Endothelial cell of umbilical vein (primary cell): ENCODE data around the gene NAA11. TPM values are rescaled to one million over a fixed set of nuclear protein-coding genes. Genes with fewer than 3 reads are reported as not detected.

Experiments
- BruUV-seq: library from RNA; stranded (reverse); fragments of 400-500 nt; replicated peaks from 2 replicates; lab custom pipeline; 2021; lab: Mats Ljungman, UMichigan
- CTCF ChIA-PET: fragments of 300-600, 350-600 bp; sonication (Branson Sonifier 250); formaldehyde crosslinking; loops from one replicate; lab custom pipeline; 2021; ENCODE audit warnings: antibody characterized with exemption, inconsistent platforms; lab: Charles Lee
- POLR2A ChIA-PET: fragments of 300-600, 350-600 bp; sonication (Branson Sonifier 250); formaldehyde crosslinking; loops from one replicate; lab custom pipeline; 2021; ENCODE audit warnings: antibody characterized with exemption, inconsistent platforms; lab: Charles Lee
- DNase-seq: peaks from one replicate; pipeline ENCODE4 v3.0.0-alpha.2; 2011; ENCODE audit warnings: low read depth, low spot score
- FAIRE-seq: peaks from 2 replicates; lab custom pipeline; 2011; peaks lifted over from hg19 to GRCh38; lab: Jason Lieb, UNC
- H2AFZ ChIP-seq: 2 replicates; pipeline ENCODE4 v1.6.0; 2012; ENCODE audit warnings: low read depth, low read length, control low read depth, inconsistent platforms
- H3K27ac ChIP-seq: 2 replicates; pipeline ENCODE4 v1.5.1; 2011; ENCODE audit warnings: low read depth, mild to moderate bottlenecking, control low read depth, low read length, moderate library complexity; ENCODE audit not compliant: insufficient read depth
- H3K27me3 ChIP-seq, 2 experiments: 2 replicates each; pipeline versions ENCODE4 v1.6.0 to v1.6.1; 2011; ENCODE audit warnings: low read length in 2 of 2, mixed read lengths in 1 of 2; ENCODE audit not compliant: control insufficient read depth in 2 of 2, insufficient read depth in 2 of 2
- H3K36me3 ChIP-seq, 2 experiments: 2 replicates in 1 of 2; 3 replicates in 1 of 2; pipeline ENCODE4 v1.5.1; 2011; ENCODE audit warnings: low read length in 2 of 2, mild to moderate bottlenecking in 1 of 2, moderate library complexity in 1 of 2; ENCODE audit not compliant: control insufficient read depth in 2 of 2, insufficient read depth in 2 of 2; ENCODE audit errors: extremely low read depth in 1 of 2
- H3K4me1 ChIP-seq: 3 replicates; pipeline ENCODE4 v1.5.1; 2011; ENCODE audit warnings: mild to moderate bottlenecking, low read length; ENCODE audit not compliant: control insufficient read depth, insufficient read depth; ENCODE audit errors: extremely low read depth
- H3K4me2 ChIP-seq: 2 replicates; pipeline ENCODE4 v1.6.1; 2011; ENCODE audit warnings: low read length, control low read depth, mixed read lengths; ENCODE audit not compliant: insufficient read depth
- H3K4me3 ChIP-seq, 3 experiments: fragments of 200-600 bp in 1 of 3; sonication (generic), shearing (Covaris generic) in 1 of 3; replicated peaks in 1 of 3; 2 replicates each; pipeline ENCODE4 v1.5.1; 2011 to 2016; ENCODE audit warnings: control low read depth in 3 of 3, low read length in 3 of 3, mild to moderate bottlenecking in 2 of 3, inconsistent platforms in 1 of 3, low read depth in 1 of 3, moderate library complexity in 1 of 3; ENCODE audit not compliant: insufficient read depth in 1 of 3
- H3K79me2 ChIP-seq: 2 replicates; pipeline ENCODE4 v1.6.0; 2012; ENCODE audit warnings: low read length, inconsistent platforms; ENCODE audit not compliant: control insufficient read depth, insufficient read depth
- H3K9ac ChIP-seq: replicated peaks from 2 replicates; pipeline ENCODE3; 2011; ENCODE audit warnings: low read length, control low read depth; ENCODE audit not compliant: insufficient read depth; ENCODE audit errors: extremely low read depth
- H3K9me1 ChIP-seq: replicated peaks from 3 replicates; pipeline ENCODE4 v1.6.0; 2011; ENCODE audit warnings: mild to moderate bottlenecking, low read length; ENCODE audit not compliant: control insufficient read depth, insufficient read depth; ENCODE audit errors: extremely low read depth
- H3K9me3 ChIP-seq: replicated peaks from 2 replicates; pipeline ENCODE4 v1.5.1; 2012; ENCODE audit warnings: low read length, inconsistent platforms; ENCODE audit not compliant: control insufficient read depth, insufficient read depth
- H4K20me1 ChIP-seq: replicated peaks from 2 replicates; pipeline ENCODE3; 2011; ENCODE audit warnings: mild to moderate bottlenecking, low read length; ENCODE audit not compliant: control insufficient read depth, insufficient read depth; ENCODE audit errors: extremely low read depth
- EZH2 ChIP-seq: IDR thresholded peaks from 2 replicates; pipeline ENCODE4 v1.6.1; 2012; ENCODE audit warnings: borderline replicate concordance, low read depth, mild to moderate bottlenecking, moderate library complexity, low read length, inconsistent platforms; ENCODE audit not compliant: severe bottlenecking
- FOS ChIP-seq: IDR thresholded peaks from 2 replicates; pipeline ENCODE4 v1.6.1; 2011; ENCODE audit warnings: mild to moderate bottlenecking, low read length, moderate library complexity, borderline replicate concordance; ENCODE audit not compliant: insufficient read depth
- GATA2 ChIP-seq: IDR thresholded peaks from 2 replicates; pipeline ENCODE4 v1.7.0; 2011; ENCODE audit warnings: low read depth, mild to moderate bottlenecking, moderate library complexity, mixed read lengths, low read length; ENCODE audit not compliant: insufficient read length, insufficient read depth
- JUN ChIP-seq: IDR thresholded peaks from 2 replicates; pipeline ENCODE4 v1.6.1; 2011; ENCODE audit warnings: borderline replicate concordance, low read depth; ENCODE audit not compliant: insufficient read length, insufficient read depth
- MYC ChIP-seq: IDR thresholded peaks from one replicate; pipeline ENCODE4 v1.6.1; 2011; ENCODE audit warnings: mild to moderate bottlenecking, low read depth, low read length
- POLR2A ChIP-seq: IDR thresholded peaks from 2 replicates; pipeline ENCODE4 v1.6.1; 2012; ENCODE audit warnings: low read depth, mild to moderate bottlenecking, control low read depth, low read length
- POLR2AphosphoS5 ChIP-seq: IDR thresholded peaks from 2 replicates; pipeline ENCODE4 v1.6.1; 2012; ENCODE audit warnings: low read depth, mild to moderate bottlenecking, control low read depth, low read length, moderate library complexity; ENCODE audit not compliant: insufficient read depth
- dilution Hi-C: fragments of 300-500 bp; cut with MboI; formaldehyde crosslinking; loops from one replicate; pipeline ENCODE4 v1.15.0; 2019; ENCODE audit warnings: low sequenced_read_pairs; ENCODE audit not compliant: extremely low pct_ligation_motif_present
- intact Hi-C: fragments of 100-400 bp; cut with micrococcal nuclease; formaldehyde crosslinking; loops from one replicate; pipeline ENCODE4 v1.10.0; 2022
- polyA plus RNA-seq, 4 experiments: library from polyadenylated mRNA; depleted of rRNA in 3 of 4; stranded (reverse) in 3 of 4; unstranded in 1 of 4; fragments of >200 nt; gene quantifications; 2 replicates each; pipeline versions ENCODE4 v1.2.1 to v1.2.3, GENCODE V29; 2011 to 2012; ENCODE audit warnings: missing spikeins in 1 of 4
- total RNA-seq: library from RNA; stranded (reverse); gene quantifications from 2 replicates; pipeline ENCODE4 v1.2.3, GENCODE V29; 2021
- TF ChIP-seq, protein P1 (sequence below): IDR thresholded peaks from 2 replicates; pipeline ENCODE4 v1.6.1; 2011; ENCODE audit not compliant: insufficient read depth, insufficient read length
- TF ChIP-seq, protein P2 (sequence below), 2 donors: IDR thresholded peaks; 1 replicate in 1 of 2; 2 replicates in 1 of 2; pipeline ENCODE4 v1.5.1; 2011; ENCODE audit warnings: low read length in 2 of 2, mild to moderate bottlenecking in 2 of 2, moderate library complexity in 2 of 2, control low read depth in 1 of 2, inconsistent platforms in 1 of 2, low read depth in 1 of 2; ENCODE audit not compliant: insufficient read depth in 1 of 2; ENCODE audit errors: extremely low read depth in 1 of 2

Gene NAA11
- total and polyA plus RNA-seq, 2 donors (not counting 3 experiments of a cell fraction or from before 2014, with no cell fraction given) = not detected

DNA sequence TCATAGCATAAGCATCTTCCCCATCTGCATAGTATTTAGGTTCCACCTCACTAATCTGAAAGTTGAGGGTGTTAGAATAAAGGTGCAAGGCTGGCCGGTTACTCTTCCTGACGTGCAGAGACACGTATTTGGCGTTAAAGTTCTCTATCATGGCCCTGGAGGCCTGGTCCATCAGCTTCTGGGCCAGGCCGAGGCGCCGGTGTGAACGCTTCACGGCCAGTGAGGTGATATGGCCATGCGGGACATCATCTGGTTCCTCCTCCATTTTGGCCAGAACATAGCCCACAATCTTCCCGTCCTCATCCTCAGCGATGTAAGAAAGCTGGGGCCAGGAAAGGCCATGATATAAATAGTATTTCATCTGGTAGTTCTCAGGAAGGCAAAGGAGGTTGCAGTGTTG lies 425 bp downstream of the NAA11 start:
- Histone ChIP-seq H3K9ac (no peak overlapping the region), H3K4me2 (no peak overlapping the region), H3K27ac (no peak overlapping the region), H3K36me3 (no peaks in the 10 kb centered on the region), H2AFZ (no peak overlapping the region), H4K20me1 (no peaks in the 10 kb centered on the region), H3K27me3 (no peaks in the 10 kb centered on the region), H3K79me2 (no peaks in the 10 kb centered on the region), H3K9me1 (no peaks in the 10 kb centered on the region), H3K9me3 (no peaks in the 10 kb centered on the region), H3K4me1 (no peaks in the 10 kb centered on the region), H3K4me3 (no peak overlapping the region)
- DNase-seq (no peak), FAIRE-seq (no peak)
- BruUV-seq = no TSS peak
- intact Hi-C loops = loop anchor here (5.0 kb wide), 1 partner anchor 273 kb away; no protein-coding TSS in a partner anchor
- TF ChIP-seq GATA2 = no peak
- no peak for TF ChIP-seq FOS
- no peak for TF ChIP-seq EZH2
- TF ChIP-seq MYC = no peak
- TF ChIP-seq POLR2AphosphoS5 = no peak
- TF ChIP-seq, protein P1, sequence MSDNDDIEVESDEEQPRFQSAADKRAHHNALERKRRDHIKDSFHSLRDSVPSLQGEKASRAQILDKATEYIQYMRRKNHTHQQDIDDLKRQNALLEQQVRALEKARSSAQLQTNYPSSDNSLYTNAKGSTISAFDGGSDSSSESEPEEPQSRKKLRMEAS = no peak
- TF ChIP-seq JUN = no peak
- TF ChIP-seq, protein P2, sequence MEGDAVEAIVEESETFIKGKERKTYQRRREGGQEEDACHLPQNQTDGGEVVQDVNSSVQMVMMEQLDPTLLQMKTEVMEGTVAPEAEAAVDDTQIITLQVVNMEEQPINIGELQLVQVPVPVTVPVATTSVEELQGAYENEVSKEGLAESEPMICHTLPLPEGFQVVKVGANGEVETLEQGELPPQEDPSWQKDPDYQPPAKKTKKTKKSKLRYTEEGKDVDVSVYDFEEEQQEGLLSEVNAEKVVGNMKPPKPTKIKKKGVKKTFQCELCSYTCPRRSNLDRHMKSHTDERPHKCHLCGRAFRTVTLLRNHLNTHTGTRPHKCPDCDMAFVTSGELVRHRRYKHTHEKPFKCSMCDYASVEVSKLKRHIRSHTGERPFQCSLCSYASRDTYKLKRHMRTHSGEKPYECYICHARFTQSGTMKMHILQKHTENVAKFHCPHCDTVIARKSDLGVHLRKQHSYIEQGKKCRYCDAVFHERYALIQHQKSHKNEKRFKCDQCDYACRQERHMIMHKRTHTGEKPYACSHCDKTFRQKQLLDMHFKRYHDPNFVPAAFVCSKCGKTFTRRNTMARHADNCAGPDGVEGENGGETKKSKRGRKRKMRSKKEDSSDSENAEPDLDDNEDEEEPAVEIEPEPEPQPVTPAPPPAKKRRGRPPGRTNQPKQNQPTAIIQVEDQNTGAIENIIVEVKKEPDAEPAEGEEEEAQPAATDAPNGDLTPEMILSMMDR (IDR thresholded peaks at IDR 0.05; ENCODE audit: extremely low read depth in 1 of 2, insufficient read depth in 1 of 2, low read depth in 1 of 2, low read length in 2 of 2) = no peak
- TF ChIP-seq POLR2A = no peak
- dilution Hi-C loops = no loop called here
- CTCF ChIA-PET = no interaction called here
- POLR2A ChIA-PET = no interaction called here
